RWPE2 (cell line): ENCODE results near the gene AQP12A.

Experiments
- ATAC-seq: fragments of 200-7000 bp; cut with Tn5 transposase; 3 replicates; pipeline ENCODE4 v1.9.1; 2021; ENCODE audit warnings: low read depth
- DNase-seq: peaks from one replicate; pipeline ENCODE4 v3.0.0-alpha.2; 2020; ENCODE audit warnings: low spot score
- H3K27ac ChIP-seq: fragments of 450-650 bp; 2 replicates; pipeline ENCODE4 v1.5.1; 2017; ENCODE audit warnings: mild to moderate bottlenecking; ENCODE audit not compliant: poor library complexity, severe bottlenecking
- H3K27me3 ChIP-seq: fragments of 250-450 bp; sonication (Bioruptor Pico); 2 replicates; pipeline ENCODE4 v1.5.1; 2021; ENCODE audit warnings: mild to moderate bottlenecking, moderate library complexity; ENCODE audit not compliant: insufficient read depth, poor library complexity, severe bottlenecking
- H3K36me3 ChIP-seq: fragments of 250-450 bp; sonication (Bioruptor Pico); 2 replicates; pipeline ENCODE4 v1.5.1; 2020; ENCODE audit warnings: low read depth, mild to moderate bottlenecking, moderate library complexity
- H3K4me1 ChIP-seq: fragments of 250-450 bp; sonication (Bioruptor Pico); 2 replicates; pipeline ENCODE4 v1.5.1; 2021; ENCODE audit warnings: mild to moderate bottlenecking, moderate library complexity; ENCODE audit not compliant: insufficient read depth, poor library complexity, severe bottlenecking
- H3K4me3 ChIP-seq: fragments of 250-450 bp; sonication (Bioruptor Pico); 2 replicates; pipeline ENCODE4 v1.5.1; 2021; ENCODE audit warnings: mild to moderate bottlenecking, moderate library complexity; ENCODE audit not compliant: severe bottlenecking
- H3K9me3 ChIP-seq: fragments of 250-450 bp; sonication (Bioruptor Pico); 2 replicates; pipeline ENCODE4 v1.5.1; 2021; ENCODE audit warnings: mild to moderate bottlenecking, moderate library complexity; ENCODE audit not compliant: severe bottlenecking
- TF ChIP-seq, protein P1 (sequence below): fragments of 450-650 bp; IDR thresholded peaks from one replicate; pipeline ENCODE4 v1.5.1; 2017; ENCODE audit warnings: mild to moderate bottlenecking, moderate library complexity; ENCODE audit not compliant: poor library complexity, severe bottlenecking

The AQP12A gene

DNA sequence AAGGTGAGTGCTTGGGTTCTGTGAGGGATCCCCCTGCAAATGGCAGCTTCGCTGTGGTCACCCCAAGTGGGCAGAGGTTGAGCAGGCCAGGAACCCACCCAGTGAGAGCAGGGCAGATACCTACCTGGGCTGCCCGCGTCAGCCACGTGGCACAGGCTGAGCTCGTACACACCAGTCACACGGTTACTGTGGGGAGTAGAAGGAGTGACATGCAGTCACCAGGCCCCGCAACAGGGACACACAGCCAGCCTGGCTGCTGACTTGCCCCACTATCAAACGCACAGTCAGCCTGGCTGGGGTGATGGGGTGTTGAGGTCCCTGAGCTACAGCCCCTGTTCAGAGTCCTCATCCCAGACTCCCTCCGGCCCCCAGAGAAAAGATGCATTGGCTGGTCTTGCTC is 32.2 kb downstream of the AQP12A start:
- ATAC-seq = no peak
- no peak overlapping the region for H3K27ac ChIP-seq
- no peaks in the 10 kb centered on the region for H3K36me3 ChIP-seq

DNA sequence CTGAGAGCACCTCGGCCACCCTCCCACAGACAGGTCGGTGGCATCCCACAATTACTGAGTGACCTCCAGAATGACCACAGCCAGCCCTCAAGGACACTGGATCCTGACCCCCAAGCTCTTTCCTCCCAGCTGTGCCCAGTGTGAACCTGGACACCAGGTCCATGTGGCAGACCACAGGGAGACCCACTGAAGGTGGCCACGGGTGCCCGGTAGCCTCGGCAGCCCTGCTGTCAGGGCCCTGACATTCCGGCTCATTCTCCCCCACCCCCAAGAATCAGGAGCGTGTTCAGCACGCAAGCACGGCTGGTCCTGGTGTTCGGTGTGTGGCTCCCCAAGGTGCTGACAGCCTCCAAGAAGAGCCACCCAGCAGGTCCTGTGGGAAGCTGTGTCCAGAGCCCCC is 32.8 kb downstream of the AQP12A start:
- no peak overlapping the region for H3K27ac ChIP-seq
- TF ChIP-seq, protein P1, sequence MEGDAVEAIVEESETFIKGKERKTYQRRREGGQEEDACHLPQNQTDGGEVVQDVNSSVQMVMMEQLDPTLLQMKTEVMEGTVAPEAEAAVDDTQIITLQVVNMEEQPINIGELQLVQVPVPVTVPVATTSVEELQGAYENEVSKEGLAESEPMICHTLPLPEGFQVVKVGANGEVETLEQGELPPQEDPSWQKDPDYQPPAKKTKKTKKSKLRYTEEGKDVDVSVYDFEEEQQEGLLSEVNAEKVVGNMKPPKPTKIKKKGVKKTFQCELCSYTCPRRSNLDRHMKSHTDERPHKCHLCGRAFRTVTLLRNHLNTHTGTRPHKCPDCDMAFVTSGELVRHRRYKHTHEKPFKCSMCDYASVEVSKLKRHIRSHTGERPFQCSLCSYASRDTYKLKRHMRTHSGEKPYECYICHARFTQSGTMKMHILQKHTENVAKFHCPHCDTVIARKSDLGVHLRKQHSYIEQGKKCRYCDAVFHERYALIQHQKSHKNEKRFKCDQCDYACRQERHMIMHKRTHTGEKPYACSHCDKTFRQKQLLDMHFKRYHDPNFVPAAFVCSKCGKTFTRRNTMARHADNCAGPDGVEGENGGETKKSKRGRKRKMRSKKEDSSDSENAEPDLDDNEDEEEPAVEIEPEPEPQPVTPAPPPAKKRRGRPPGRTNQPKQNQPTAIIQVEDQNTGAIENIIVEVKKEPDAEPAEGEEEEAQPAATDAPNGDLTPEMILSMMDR = no peak
- H3K4me1 ChIP-seq = no peaks in the 10 kb centered on the region
- H3K36me3 ChIP-seq = no peaks in the 10 kb centered on the region
- H3K27me3 ChIP-seq = no peaks in the 10 kb centered on the region
- ATAC-seq (no peak), DNase-seq (no peak)
- no peaks in the 10 kb centered on the region for H3K9me3 ChIP-seq
- no peak overlapping the region for H3K4me3 ChIP-seq

More for the DNA sequence above, 32.2 kb downstream of the AQP12A start:
- Histone ChIP-seq H3K4me3 (no peak overlapping the region), H3K9me3 (no peaks in the 10 kb centered on the region), H3K4me1 (no peaks in the 10 kb centered on the region), H3K27me3 (no peaks in the 10 kb centered on the region)
- TF ChIP-seq, protein P1 = no peak
- DNase-seq = no peak

DNA sequence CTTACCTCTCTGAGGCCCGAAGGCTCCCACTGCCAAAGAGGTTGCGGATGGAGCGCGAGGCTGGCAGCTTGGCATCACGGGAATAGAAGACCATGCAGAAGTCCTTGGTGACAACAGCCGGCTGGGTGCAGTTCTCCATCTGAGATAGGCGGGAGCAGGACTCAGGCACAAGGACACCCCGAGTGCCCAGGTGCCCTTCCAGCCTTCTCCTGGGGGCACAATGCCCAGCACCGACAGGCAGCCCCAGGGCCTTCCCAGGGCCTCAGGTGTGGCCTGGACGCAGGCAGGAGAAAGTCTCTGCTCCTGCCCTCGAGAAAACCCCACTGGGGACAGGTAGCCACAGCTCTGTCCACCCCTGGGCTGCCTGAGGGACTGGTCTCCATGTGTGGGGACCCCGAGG is 33.6 kb downstream of the AQP12A start:
- Histone ChIP-seq H3K36me3 (no peaks in the 10 kb centered on the region), H3K9me3 (no peaks in the 10 kb centered on the region), H3K4me1 (no peaks in the 10 kb centered on the region), H3K4me3 (no peak overlapping the region), H3K27me3 (no peaks in the 10 kb centered on the region), H3K27ac (no peak overlapping the region)
- TF ChIP-seq, protein P1 = no peak
- DNase-seq (no peak), ATAC-seq (no peak)

DNA sequence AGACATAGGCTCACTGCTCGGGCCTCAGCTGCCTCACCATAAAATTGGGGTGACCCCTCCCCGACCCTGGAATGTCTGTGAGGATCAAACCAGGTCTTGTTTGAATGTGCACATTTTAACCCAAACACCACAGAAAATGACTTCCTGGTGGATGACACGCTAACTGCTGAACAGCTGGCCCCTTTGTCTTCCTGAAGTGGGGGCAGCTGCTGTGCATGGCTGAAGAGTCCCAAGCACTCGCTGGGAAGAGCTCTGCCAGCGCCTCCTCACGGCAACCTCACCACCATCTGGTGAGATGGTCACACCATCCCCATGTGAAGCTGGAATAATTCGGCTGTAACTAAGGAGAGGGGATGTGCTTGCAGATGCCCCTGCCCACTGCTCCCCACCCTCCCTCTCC is 34.0 kb downstream of the AQP12A start:
- no peak for DNase-seq
- no peak overlapping the region for H3K27ac ChIP-seq
- TF ChIP-seq, protein P1 = no peak

DNA sequence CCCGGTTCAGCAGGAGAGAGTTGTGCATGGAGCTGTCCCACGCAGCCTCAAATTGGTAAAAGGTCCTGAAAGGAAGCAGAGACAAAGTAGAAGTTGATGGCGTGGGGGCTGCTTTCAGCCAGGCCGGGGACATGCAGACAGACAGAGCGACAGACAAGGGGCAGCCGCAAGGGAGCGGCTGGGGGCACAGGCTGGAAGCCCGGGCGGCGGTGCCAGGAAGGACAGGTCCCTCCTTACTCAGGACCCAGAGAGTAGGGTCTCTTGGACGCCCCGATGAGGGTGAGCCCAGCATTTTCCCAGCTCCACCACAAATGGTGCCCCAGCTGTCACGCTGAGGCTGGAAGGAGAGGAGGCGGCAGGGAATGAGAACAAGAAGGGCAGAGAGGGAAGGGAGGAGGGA is 35.2 kb downstream of the AQP12A start:
- ATAC-seq (no peak), DNase-seq (no peak)
- no peaks in the 10 kb centered on the region for H3K27me3 ChIP-seq
- H3K4me1 ChIP-seq = no peaks in the 10 kb centered on the region
- H3K27ac ChIP-seq = no peak overlapping the region
- H3K4me3 ChIP-seq = no peak overlapping the region
- TF ChIP-seq, protein P1 = no peak
- H3K9me3 ChIP-seq = no peaks in the 10 kb centered on the region
- no peaks in the 10 kb centered on the region for H3K36me3 ChIP-seq

More for the DNA sequence above, 34.0 kb downstream of the AQP12A start:
- Histone ChIP-seq H3K36me3 (no peaks in the 10 kb centered on the region), H3K4me1 (no peaks in the 10 kb centered on the region), H3K4me3 (no peak overlapping the region), H3K9me3 (no peaks in the 10 kb centered on the region), H3K27me3 (no peaks in the 10 kb centered on the region)
- no peak for ATAC-seq
